Measurements from ENCODE around the gene CENPX. TPM values are rescaled to one million over a fixed set of nuclear protein-coding genes. Genes with fewer than 3 reads are reported as not detected.

CENPX gene
- total and polyA plus RNA-seq, 8 donors: 14.0 to 62.4 (median 19.8) TPM

DNA sequence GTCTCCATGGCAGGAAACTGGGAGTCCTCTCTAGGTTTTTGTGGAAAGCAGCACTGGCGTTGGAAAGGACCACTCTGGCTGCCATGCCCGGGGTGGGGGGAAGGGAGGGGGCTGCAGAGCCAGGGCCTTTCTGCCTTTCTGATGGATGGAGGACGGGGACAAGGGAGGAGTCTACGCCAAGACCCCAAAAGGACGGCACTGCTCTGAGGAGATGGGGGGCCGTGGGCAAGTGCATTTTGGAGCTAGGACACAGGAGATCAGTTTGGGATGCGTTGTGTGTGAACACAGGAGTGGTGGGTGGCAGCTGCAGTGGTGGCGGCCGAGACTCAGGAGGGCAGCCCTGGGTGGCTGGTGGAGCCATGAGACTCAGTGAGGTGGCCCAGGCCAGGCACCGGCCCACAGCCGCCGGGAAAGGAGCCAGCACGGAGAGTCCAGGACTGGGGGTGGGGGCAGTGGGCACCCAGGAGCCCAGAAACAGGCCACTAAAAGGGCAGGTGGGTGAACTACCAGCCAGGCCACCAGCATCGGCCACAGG lies 2.0 kb downstream of the CENPX start:
- Histone ChIP-seq H3K4me3 (no peak overlapping the region), H3K36me3 (no peaks in the 10 kb centered on the region), H3K27me3 (no peaks in the 10 kb centered on the region), H3K27ac (no peak overlapping the region), H3K9me3 (no peaks in the 10 kb centered on the region), H3K4me1 (peaks cover 9 to 14% (median 14%) of the 10 kb centered on the region in 3 donors)
- intact Hi-C loops (cut with DNase I): loop anchor here in 1 of 3 donors (10.0 kb wide), 1 partner anchor 134 kb away; no protein-coding TSS in a partner anchor
- 61 to 69% methylated on average over 14 of the region's 14 CpGs for WGBS, 2 donors
- TF ChIP-seq, protein P1, sequence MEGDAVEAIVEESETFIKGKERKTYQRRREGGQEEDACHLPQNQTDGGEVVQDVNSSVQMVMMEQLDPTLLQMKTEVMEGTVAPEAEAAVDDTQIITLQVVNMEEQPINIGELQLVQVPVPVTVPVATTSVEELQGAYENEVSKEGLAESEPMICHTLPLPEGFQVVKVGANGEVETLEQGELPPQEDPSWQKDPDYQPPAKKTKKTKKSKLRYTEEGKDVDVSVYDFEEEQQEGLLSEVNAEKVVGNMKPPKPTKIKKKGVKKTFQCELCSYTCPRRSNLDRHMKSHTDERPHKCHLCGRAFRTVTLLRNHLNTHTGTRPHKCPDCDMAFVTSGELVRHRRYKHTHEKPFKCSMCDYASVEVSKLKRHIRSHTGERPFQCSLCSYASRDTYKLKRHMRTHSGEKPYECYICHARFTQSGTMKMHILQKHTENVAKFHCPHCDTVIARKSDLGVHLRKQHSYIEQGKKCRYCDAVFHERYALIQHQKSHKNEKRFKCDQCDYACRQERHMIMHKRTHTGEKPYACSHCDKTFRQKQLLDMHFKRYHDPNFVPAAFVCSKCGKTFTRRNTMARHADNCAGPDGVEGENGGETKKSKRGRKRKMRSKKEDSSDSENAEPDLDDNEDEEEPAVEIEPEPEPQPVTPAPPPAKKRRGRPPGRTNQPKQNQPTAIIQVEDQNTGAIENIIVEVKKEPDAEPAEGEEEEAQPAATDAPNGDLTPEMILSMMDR (IDR thresholded peaks at IDR 0.05): no peak
- ATAC-seq (no peak), FAIRE-seq (no peak), DNase-seq (peak in 2 of 6 donors; percentile 58 to 82)

DNA sequence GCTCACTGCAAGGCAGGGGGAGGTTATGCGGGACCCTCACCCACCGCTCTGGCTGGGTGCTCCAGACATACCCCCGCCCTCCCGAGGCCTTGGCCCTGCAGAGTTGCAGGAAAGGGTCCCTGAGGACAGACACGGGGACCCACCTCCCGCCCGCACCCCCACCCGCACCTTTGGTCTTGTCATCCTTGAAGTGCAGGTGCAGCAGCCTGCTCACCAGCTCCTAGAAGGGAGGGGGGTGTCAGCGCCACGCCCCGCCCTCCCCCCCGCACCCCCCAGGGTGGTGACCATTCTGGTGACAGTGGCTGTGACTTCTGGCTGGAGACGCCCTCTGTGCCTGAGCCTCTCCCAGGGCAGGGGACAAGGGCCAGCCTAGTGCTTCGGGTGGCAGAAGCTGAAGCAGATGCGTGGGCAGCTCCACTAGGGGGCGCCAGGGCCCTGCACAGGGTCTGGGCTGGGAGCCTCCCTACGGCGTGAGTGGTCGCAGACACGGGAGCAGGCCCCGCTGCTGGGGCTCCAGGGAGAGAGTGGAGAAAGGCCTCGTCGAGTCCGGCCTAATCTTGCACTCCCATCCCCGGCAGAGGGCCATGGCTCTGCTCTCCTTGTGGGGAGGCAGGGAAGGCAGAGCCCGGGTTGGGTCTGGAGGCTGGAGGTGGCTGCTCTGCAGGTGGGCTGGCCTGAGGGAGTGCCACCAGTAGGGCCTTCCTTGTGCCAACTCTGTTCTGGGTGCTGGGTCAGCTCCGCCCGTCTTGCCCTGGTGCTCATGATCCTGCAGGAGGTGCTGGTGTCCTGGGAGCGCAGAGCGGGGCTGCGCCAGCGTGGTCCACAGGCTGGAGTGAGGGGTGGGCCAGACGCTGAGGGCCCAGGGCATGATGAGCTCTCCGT lies 2.7 kb downstream of the CENPX start:
- no peaks in the 10 kb centered on the region for H3K36me3 ChIP-seq
- no peaks in the 10 kb centered on the region for H3K27me3 ChIP-seq
- peaks cover 9 to 14% (median 14%) of the 10 kb centered on the region in 3 donors for H3K4me1 ChIP-seq
- FAIRE-seq: no peak
- H3K27ac ChIP-seq: no peak overlapping the region
- no peaks in the 10 kb centered on the region for H3K9me3 ChIP-seq
- peak in 5 of 6 donors; percentile 42 to 85 (median 60) for DNase-seq
- no peak for ATAC-seq
- WGBS, 2 donors: 60 to 63% methylated on average over 26 to 34 of the region's 34 CpGs
- intact Hi-C loops (cut with DNase I): loop anchor here (2.0 to 10.0 kb wide), 4 partner anchors 55 to 135 kb away; partner anchors contain the start of gene NOTUM (in 1 of the 3)
- TF ChIP-seq, protein P1 (IDR thresholded peaks at IDR 0.05): peak; percentile 51 to 80 (median 53)
- H3K4me3 ChIP-seq: no peak overlapping the region

DNA sequence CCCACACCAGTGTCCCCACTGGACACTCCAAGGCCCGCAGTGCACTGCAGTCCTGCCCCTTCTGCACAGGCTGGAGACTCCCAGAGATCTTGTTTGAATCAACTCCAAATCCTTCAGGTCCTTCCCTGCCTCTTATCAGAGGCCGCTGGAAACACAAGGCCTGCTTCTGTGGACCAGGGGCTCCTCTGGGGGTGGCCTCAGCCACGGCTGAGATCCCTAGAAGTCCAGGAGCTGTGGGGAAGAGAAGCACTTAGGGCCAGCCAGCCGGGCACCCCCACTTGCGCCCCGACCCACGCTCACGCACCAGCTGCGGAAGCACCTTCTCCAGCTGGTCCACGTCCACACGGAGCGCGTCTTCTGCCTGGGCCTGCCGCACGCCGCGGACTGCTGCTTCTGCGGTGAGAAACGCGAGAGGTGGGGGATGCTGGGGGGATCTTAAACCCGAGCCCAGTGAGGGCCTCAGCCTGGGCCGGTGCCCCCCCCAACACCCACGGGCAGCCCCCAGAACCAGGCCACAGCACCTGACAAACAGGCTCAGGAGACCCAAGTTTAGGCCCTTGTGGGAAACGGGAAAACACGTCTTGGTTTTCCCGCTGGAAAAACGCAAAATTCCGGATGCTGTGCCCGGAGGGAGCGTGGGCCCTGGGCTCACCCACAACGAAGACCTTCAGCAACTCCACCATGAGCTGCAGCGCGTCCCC lies 3.5 kb downstream of the CENPX start:
- intact Hi-C loops (cut with DNase I): loop anchor here (2.0 to 10.0 kb wide), 3 partner anchors 54 to 64 kb away; partner anchors contain the start of gene NOTUM (in 1 of the 3)
- H3K4me3 ChIP-seq: no peak overlapping the region
- no peaks in the 10 kb centered on the region for H3K36me3 ChIP-seq
- TF ChIP-seq, protein P1 (IDR thresholded peaks at IDR 0.05): no peak
- H3K4me1 ChIP-seq: peaks cover 9 to 13% (median 13%) of the 10 kb centered on the region in 3 donors
- no peaks in the 10 kb centered on the region for H3K27me3 ChIP-seq
- no peak overlapping the region for H3K27ac ChIP-seq
- DNase-seq: no peak
- no peak for ATAC-seq
- no peak for FAIRE-seq
- no peaks in the 10 kb centered on the region for H3K9me3 ChIP-seq
- 81 to 84% methylated on average over 33 of the region's 33 CpGs for WGBS, 2 donors

DNA sequence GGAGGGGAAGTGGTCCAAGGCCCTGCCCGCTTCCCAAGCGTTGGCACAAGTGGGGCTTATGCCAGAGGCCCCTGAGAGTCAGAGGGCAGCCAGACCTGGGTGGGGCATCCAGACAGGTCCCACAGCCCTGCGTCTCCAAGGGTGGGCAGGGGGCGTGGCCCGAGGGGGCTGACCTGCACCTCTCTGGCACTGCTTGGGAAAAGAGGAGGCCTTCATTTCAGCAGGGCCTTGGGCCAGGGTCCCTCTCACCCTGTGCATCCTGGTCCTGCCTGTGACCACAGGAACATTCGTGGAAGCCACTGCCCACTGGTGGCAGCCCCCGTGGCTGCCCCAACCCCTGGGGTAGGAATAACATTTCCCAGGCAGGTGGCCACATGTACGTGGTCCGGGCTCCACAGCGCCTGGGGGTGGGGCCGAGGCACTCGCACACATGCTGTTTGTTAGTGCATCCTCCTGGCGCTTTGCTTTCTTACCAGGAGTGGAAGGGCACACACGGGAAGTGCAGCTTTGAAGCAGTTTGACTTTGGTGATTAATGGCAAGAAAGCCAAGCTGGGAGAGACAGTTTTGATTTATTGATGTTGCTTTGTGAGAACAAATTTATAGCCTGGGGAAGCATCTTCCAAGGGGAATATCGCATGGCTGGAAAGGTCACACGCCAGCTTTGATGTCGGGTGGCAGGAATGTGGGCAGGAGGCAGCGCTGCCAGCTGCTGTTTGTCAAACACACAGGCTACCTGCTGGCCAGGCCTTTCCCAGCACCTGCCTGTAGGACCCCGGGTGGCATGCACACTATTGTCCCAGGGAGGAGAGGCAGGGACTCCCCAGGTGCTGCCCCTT lies 4.3 kb downstream of the CENPX start:
- Histone ChIP-seq H3K9me3 (no peaks in the 10 kb centered on the region), H3K36me3 (no peaks in the 10 kb centered on the region), H3K4me1 (peaks cover 7 to 9% (median 7%) of the 10 kb centered on the region in 3 donors), H3K4me3 (no peak overlapping the region), H3K27ac (peak overlapping the region in 1 of 4 donors; percentile 16), H3K27me3 (no peaks in the 10 kb centered on the region)
- intact Hi-C loops (cut with DNase I): loop anchor here (2.0 to 10.0 kb wide), 3 partner anchors 54 to 64 kb away; partner anchors contain the start of gene NOTUM (in 1 of the 3)
- WGBS, 2 donors: 46 to 53% methylated on average over 19 of the region's 19 CpGs
- FAIRE-seq (no peak), DNase-seq (no peak), ATAC-seq (no peak)
- TF ChIP-seq, protein P1 (IDR thresholded peaks at IDR 0.05): no peak
